AG10803 (cell line): ENCODE data around the gene FAM217B.

Experiments used
- DNase-seq: peaks from one replicate; pipeline ENCODE4 v3.0.0; 2010; ENCODE audit warnings: low read depth
- H3K4me3 ChIP-seq: 2 replicates; pipeline ENCODE4 v1.5.1; 2011; ENCODE audit warnings: mild to moderate bottlenecking, low read length, control low read depth
- TF ChIP-seq, protein P1 (sequence below): conservative IDR thresholded peaks from 2 replicates; pipeline ENCODE4 v1.5.1; 2011; ENCODE audit warnings: mild to moderate bottlenecking, low read length, control low read depth, inconsistent platforms

Gene FAM217B

DNA sequence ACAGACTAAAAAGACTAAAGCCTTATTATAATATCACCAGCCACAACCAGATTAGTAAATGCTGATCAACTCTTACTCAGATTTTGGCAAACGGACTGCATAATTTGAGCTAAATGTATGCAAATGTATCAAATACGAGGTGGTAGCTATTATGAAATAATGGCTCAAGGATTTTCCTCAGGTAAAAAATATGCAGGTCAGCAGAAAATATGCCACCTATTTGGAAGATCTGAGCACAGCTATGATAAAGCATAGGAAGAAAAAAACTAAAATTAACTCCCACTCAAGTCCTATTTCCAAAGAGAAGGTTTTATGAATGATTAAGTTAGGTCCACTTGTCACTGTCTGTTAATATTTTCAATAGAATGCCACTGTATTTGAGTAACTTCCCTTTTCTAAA is 29.1 kb upstream of the FAM217B start:
- no peak for DNase-seq
- TF ChIP-seq, protein P1, sequence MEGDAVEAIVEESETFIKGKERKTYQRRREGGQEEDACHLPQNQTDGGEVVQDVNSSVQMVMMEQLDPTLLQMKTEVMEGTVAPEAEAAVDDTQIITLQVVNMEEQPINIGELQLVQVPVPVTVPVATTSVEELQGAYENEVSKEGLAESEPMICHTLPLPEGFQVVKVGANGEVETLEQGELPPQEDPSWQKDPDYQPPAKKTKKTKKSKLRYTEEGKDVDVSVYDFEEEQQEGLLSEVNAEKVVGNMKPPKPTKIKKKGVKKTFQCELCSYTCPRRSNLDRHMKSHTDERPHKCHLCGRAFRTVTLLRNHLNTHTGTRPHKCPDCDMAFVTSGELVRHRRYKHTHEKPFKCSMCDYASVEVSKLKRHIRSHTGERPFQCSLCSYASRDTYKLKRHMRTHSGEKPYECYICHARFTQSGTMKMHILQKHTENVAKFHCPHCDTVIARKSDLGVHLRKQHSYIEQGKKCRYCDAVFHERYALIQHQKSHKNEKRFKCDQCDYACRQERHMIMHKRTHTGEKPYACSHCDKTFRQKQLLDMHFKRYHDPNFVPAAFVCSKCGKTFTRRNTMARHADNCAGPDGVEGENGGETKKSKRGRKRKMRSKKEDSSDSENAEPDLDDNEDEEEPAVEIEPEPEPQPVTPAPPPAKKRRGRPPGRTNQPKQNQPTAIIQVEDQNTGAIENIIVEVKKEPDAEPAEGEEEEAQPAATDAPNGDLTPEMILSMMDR = no peak
- H3K4me3 ChIP-seq = no peak overlapping the region

DNA sequence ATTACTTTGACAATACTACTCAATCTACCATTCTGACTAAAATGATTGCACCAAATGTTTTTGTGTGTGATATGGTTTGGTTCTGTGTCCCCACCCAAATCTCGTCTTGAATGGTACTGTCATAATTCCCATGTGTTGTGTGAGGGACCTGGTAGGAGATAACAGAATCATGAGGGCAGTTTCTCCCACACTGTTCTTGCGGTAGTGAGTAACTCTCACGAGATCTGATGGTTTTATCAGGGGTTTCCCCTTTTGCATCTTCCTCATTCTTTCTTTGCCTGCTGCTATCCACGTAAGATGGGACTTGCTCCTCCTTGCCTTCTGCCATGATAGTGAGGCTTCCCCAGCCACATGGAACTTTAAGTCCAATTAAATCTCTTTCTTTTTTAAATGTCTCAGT is 27.6 kb upstream of the FAM217B start:
- no peak overlapping the region for H3K4me3 ChIP-seq
- no peak for DNase-seq

DNA sequence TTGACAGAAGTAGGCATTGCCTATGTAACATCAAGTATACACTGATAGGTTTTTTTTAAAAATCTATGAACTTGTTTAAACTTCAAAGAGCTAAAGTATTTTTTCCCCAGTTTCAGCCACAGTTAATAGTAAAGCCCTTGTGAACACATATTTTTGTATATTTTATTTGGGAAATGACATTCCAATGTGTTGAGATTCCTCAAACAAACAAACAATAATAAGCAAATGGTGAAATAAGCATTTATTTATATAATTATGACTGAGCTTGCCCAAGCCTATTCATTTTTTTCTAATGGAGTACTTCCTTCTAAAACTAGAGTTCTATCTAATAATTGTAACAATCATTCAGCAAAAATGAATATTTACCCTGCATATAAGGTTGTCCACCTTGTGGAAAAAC is 19.2 kb upstream of the FAM217B start:
- DNase-seq = no peak
- TF ChIP-seq, protein P1 = no peak
- H3K4me3 ChIP-seq = no peak overlapping the region

More for the DNA sequence above, 27.6 kb upstream of the FAM217B start:
- TF ChIP-seq, protein P1 = no peak

DNA sequence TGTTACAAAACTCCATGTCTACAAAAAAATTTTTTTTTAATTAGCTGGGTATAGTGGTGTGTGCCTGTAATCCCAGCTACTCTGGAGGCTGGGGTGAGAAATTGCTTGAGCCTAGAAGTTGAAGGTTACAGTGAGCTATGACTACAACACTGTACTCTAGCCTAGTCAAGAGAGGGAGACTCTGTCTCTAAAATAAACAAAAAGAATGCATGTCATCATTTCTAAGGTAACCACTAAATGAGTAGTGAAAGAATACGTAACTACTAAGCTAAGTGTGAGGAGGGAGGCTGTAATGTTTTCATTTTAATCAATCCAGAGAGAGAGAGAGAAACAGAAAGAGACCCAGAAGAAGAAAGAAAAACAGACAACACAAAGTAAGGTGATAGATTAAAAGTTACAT is 16.7 kb upstream of the FAM217B start:
- TF ChIP-seq, protein P1 = no peak
- no peak overlapping the region for H3K4me3 ChIP-seq
- DNase-seq = no peak

DNA sequence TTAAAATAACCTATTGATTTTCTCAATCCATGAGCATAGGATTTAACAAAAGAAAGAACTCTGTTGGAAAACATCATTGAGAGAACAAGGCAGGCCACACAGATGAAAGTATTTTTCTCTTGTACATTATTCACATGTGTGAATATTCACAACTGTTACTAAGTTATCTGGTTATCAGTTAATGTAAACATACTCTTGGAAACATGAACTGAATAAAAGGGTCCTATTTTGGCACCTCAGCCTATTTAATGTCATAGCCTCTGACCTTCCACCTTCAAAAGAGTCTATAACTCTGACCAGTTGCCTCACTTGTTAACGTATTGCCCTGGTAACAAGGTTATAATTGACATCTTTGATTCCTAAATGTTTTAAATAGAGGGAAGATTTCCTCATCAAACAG is 14.8 kb upstream of the FAM217B start:
- DNase-seq = no peak
- no peak overlapping the region for H3K4me3 ChIP-seq
- TF ChIP-seq, protein P1 = no peak

DNA sequence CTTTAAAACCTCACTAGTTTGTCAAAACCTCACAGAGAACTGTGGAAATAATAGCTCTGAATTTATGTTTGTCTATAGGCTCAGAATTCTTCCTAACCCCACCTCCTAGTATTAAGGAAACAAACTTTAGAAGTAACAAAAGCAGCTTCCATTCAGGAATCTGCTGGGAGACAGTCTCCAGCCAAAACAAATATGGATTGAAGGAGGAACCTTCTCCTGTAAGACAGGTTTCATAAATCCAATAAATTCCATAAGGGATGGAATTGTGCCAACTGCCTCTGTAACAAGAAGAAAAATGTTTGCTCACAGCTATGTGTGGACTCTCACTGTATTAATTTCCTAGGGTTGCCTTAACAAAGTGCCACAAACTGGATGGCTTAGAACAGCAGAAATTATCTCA is 14.3 kb upstream of the FAM217B start:
- H3K4me3 ChIP-seq = no peak overlapping the region
- peak; percentile 36 for DNase-seq
- TF ChIP-seq, protein P1 = no peak

DNA sequence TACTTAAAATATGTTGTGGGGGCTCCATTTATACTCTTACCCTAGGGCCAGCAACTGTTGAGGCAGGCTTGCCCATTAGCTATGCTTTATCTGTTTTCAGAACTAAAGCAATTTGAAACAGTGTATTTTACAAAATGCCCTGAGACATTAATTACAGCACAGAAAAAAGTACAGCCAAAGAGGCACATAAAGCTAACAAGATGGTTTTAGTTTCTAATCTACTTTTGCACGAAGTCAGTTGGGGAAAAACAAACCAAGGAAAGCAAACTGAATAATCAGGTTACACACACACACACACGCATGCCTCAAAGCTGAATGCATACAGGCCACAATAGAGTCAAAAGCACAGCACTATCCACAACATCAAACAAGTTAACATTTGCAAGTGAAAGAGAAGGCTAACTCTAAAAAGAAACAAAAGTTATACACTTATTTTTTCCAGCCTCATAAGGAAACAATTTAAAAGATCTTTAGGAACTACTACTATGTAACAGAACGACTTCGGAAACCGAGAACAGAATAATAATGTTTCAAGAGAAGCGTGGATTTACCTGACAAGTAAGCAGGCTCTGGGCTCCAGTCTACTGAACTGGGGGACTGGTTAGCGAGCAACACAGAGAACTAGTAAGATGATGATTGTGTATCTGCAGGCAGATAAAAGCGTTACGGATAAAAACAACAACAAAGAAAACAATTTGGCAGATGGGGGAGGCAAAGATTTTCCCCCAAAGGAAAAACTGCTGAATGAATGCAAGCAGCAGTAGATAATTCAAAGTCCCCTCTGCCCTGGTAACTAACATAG is 8.5 kb upstream of the FAM217B start:
- H3K4me3 ChIP-seq = no peak overlapping the region
- DNase-seq = no peak
- TF ChIP-seq, protein P1 = no peak
